Esophagus muscularis mucosa (tissue), 4 donors: ENCODE measurements around the gene BPIFB2. TPM values are rescaled to one million over a fixed set of nuclear protein-coding genes. Genes with fewer than 3 reads are reported as not detected.

Source experiments
- DNase-seq: peaks from one replicate; pipeline ENCODE4 v3.0.0-alpha.2; 2017; ENCODE audit errors: extremely low spot score
- H3K27ac ChIP-seq, 4 donors: fragments of 200-600 bp; sonication (generic); replicated peaks in 1 of 4; 1 replicate in 3 of 4; 2 replicates in 1 of 4; pipeline ENCODE4 v1.5.1; 2016 to 2019; ENCODE audit warnings: mild to moderate bottlenecking in 1 of 4
- H3K27me3 ChIP-seq, 4 donors: fragments of 200-600 bp; sonication (generic); one replicate each; pipeline versions ENCODE4 v1.5.1 to v1.6.0; 2016 to 2019
- H3K36me3 ChIP-seq, 4 donors: fragments of 200-600 bp; sonication (generic); one replicate each; pipeline ENCODE4 v1.5.1; 2016 to 2019
- H3K4me1 ChIP-seq, 4 donors: fragments of 200-600 bp; sonication (generic); one replicate each; pipeline ENCODE4 v1.5.1; 2016 to 2019
- H3K4me3 ChIP-seq, 4 donors: fragments of 200-600 bp; sonication (generic); 1 replicate in 2 of 4; 2 replicates in 2 of 4; pipeline ENCODE4 v1.5.1; 2016 to 2019; ENCODE audit warnings: mild to moderate bottlenecking in 4 of 4, moderate library complexity in 1 of 4
- H3K9me3 ChIP-seq, 4 donors: fragments of 200-600 bp; sonication (generic); 1 replicate in 3 of 4; 2 replicates in 1 of 4; pipeline ENCODE4 v1.5.1; 2016 to 2019
- EP300 ChIP-seq: sonication (generic); formaldehyde crosslinking; IDR thresholded peaks from one replicate; pipeline ENCODE4 v1.6.1; 2017; ENCODE audit warnings: antibody characterized with exemption
- POLR2A ChIP-seq: fragments of 450-650 bp; IDR thresholded peaks from one replicate; pipeline ENCODE4 v1.6.1; 2017; ENCODE audit warnings: antibody characterized with exemption, moderate library complexity, mild to moderate bottlenecking, low read depth
- POLR2AphosphoS5 ChIP-seq, 2 donors: sonication (generic); formaldehyde crosslinking; IDR thresholded peaks; one replicate each; pipeline ENCODE4 v1.6.1; 2017; ENCODE audit warnings: antibody characterized with exemption in 2 of 2
- WGBS: methylation state at CpG from one replicate; pipeline ENCODE4 v1.1.5; 2018; 5-methylcytosine and 5-hydroxymethylcytosine counted together
- intact Hi-C: fragments of 100-400 bp; cut with DNase I; formaldehyde crosslinking; loops from one replicate; pipeline ENCODE4 v1.15.1; 2023
- total RNA-seq, 4 donors: library from RNA; depleted of rRNA; stranded (reverse); fragments of >200 nt; gene quantifications; one replicate each; pipeline versions ENCODE4 v1.1.0 to v1.2.1, GENCODE V29; 2016
- TF ChIP-seq, protein P1 (sequence below), 3 experiments: fragments of 200-600 bp in 2 of 3; fragments of 450-650 bp in 1 of 3; sonication (generic) in 2 of 3; IDR thresholded peaks; one replicate each; pipeline ENCODE4 v1.5.1; 2017 to 2019; ENCODE audit warnings: antibody characterized with exemption in 3 of 3, mild to moderate bottlenecking in 2 of 3, moderate library complexity in 1 of 3

Gene BPIFB2
- total RNA-seq, 4 donors from 2014 or later: not detected

DNA sequence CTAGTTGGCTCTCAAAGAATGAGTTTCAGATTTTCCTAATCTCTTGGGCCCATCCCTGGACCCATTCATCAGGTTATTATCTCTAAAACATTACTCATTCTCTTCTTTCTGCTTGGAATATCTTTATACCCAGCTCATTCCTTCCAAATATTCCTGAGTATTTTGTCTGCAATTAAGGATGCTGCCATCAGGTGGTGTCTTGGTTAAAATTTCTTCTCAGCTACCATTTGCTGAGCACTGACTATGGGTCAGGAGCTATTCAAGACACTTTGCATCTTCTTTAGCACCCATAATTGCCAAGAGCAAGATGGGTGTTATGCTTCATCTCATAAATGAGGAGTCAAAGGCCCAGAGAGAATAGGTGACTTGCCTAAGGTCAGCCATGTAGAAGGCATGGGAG, 11.7 kb upstream of the BPIFB2 start:
- no peaks in the 10 kb centered on the region for H3K4me1 ChIP-seq
- no peaks in the 10 kb centered on the region for H3K36me3 ChIP-seq
- DNase-seq: no peak
- H3K27me3 ChIP-seq: peaks cover 0 to 13% (median 0%) of the 10 kb centered on the region in 4 donors
- peaks cover 0 to 6% (median 0%) of the 10 kb centered on the region in 4 donors for H3K9me3 ChIP-seq
- intact Hi-C loops: no loop called here
- no peak overlapping the region for H3K4me3 ChIP-seq
- TF ChIP-seq POLR2A: no peak
- TF ChIP-seq, protein P1, sequence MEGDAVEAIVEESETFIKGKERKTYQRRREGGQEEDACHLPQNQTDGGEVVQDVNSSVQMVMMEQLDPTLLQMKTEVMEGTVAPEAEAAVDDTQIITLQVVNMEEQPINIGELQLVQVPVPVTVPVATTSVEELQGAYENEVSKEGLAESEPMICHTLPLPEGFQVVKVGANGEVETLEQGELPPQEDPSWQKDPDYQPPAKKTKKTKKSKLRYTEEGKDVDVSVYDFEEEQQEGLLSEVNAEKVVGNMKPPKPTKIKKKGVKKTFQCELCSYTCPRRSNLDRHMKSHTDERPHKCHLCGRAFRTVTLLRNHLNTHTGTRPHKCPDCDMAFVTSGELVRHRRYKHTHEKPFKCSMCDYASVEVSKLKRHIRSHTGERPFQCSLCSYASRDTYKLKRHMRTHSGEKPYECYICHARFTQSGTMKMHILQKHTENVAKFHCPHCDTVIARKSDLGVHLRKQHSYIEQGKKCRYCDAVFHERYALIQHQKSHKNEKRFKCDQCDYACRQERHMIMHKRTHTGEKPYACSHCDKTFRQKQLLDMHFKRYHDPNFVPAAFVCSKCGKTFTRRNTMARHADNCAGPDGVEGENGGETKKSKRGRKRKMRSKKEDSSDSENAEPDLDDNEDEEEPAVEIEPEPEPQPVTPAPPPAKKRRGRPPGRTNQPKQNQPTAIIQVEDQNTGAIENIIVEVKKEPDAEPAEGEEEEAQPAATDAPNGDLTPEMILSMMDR (IDR thresholded peaks at IDR 0.05): no peak
- TF ChIP-seq POLR2AphosphoS5 (IDR thresholded peaks at IDR 0.05): no peak
- no peak for TF ChIP-seq EP300
- no peak overlapping the region for H3K27ac ChIP-seq

DNA sequence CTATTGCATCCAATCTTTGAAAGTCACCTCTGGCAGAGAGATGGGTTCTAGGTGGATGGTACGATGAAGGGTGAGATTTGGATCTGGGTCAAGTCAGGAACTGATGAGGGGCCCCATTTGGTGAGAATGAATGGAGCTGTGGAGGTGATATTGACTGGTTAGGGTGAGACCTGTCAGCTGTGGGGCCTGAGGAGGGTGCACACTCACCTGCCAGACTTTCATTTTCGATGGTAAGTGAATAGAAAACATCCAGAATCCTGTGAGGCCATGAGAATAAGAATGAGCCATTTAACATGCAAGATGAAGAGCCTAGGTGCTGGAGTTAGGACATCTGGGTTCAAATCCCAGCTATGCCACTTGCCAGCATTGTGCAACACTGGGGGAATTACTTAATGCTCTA, 10.1 kb upstream of the BPIFB2 start:
- peaks cover 0 to 6% (median 0%) of the 10 kb centered on the region in 4 donors for H3K9me3 ChIP-seq
- H3K4me1 ChIP-seq: no peaks in the 10 kb centered on the region
- H3K4me3 ChIP-seq: no peak overlapping the region
- intact Hi-C loops: no loop called here
- no peak for DNase-seq
- 77% methylated on average over 2 of the region's 2 CpGs for WGBS
- H3K36me3 ChIP-seq: no peaks in the 10 kb centered on the region
- TF ChIP-seq POLR2A: no peak
- no peak for TF ChIP-seq EP300
- TF ChIP-seq, protein P1 (IDR thresholded peaks at IDR 0.05): no peak
- TF ChIP-seq POLR2AphosphoS5 (IDR thresholded peaks at IDR 0.05): no peak
- peaks cover 0 to 4% (median 0%) of the 10 kb centered on the region in 4 donors for H3K27me3 ChIP-seq
- no peak overlapping the region for H3K27ac ChIP-seq

DNA sequence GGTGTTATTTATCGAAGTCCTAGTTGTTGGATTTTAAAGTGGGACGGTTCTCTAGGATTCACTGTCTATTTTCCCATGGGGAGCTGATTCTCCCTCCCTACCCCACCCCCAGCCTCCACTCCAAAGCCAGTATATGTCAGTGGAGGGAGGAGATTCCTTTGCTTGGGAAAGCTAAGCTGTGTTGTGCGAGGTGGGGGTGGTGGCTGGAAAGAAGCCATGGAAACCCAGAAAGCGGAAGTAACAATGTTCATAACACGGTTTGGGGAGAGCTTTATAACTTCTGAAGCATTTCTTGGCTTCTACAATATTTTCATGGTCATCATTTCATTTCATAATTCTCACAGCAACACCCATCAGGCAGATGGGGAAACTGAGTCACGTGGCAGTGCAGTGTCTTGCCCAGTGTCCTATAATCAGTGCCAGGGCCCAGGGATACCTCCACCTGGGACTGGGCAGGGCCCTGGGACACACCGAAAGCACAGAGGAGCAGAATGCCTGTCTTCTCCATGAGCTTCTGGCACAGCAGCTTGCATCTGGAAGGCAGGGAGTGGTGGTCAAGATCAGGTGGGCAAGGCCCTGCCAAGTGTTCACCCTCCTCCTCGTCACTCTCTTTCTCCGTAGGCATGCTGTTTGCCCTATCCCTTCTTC, 7.8 kb upstream of the BPIFB2 start:
- H3K36me3 ChIP-seq: no peaks in the 10 kb centered on the region
- H3K4me1 ChIP-seq: no peaks in the 10 kb centered on the region
- H3K27ac ChIP-seq: no peak overlapping the region
- no peak overlapping the region for H3K4me3 ChIP-seq
- DNase-seq: no peak
- intact Hi-C loops: no loop called here
- 55% methylated on average over 9 of the region's 9 CpGs for WGBS
- peaks cover 0 to 4% (median 0%) of the 10 kb centered on the region in 4 donors for H3K27me3 ChIP-seq
- peaks cover 0 to 6% (median under 1%) of the 10 kb centered on the region in 4 donors for H3K9me3 ChIP-seq
- TF ChIP-seq POLR2A (no peak), EP300 (no peak), POLR2AphosphoS5 (IDR thresholded peaks at IDR 0.05) (no peak)
- TF ChIP-seq, protein P1 (IDR thresholded peaks at IDR 0.05): no peak

DNA sequence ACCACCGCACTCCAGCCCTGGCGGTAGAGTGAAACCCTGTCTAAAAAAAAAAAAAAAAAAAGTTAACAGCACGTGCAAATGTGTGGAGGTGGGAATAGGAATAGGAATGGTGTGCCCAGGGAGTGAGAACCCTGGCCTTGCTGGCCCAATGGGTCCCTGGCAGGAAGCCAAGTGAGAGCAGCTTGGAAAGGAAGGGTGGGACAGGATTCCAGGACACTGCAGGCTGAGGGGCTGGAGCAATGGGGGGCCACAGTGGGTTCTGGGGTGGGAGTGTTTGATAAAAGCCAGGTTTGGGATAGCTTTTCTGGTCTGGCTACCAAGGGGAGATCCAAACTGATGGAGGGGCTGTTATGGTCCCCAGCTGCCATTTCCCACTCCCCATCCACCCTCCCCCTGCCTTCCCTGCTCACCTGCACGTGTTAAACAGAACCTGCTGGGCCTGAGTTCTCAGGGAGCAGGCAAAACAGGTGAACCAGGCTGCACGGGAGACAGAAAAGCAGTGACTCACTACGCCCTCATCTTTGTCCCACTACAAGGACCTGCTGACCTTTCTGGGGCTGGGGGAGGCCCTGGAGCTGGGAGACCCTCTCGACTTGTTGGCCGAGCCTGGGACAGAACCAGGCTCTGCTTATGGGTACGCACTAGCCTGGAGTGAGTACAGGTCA, 6.6 kb upstream of the BPIFB2 start:
- DNase-seq: no peak
- peaks cover 0 to 9% (median 6%) of the 10 kb centered on the region in 4 donors for H3K9me3 ChIP-seq
- TF ChIP-seq EP300 (no peak), POLR2A (no peak), POLR2AphosphoS5 (IDR thresholded peaks at IDR 0.05) (no peak)
- TF ChIP-seq, protein P1 (IDR thresholded peaks at IDR 0.05): no peak
- no peaks in the 10 kb centered on the region for H3K27me3 ChIP-seq
- no peaks in the 10 kb centered on the region for H3K36me3 ChIP-seq
- no peaks in the 10 kb centered on the region for H3K4me1 ChIP-seq
- no peak overlapping the region for H3K27ac ChIP-seq
- H3K4me3 ChIP-seq: no peak overlapping the region
- WGBS: 60% methylated on average over 8 of the region's 9 CpGs
- intact Hi-C loops: no loop called here
